Stimulated activated CD8-positive, alpha-beta memory T cell treated with anti-CD3 and anti-CD28 coated beads, Interleukin-7, amount 100 ng/mL, for 24 hours (primary cell): ENCODE measurements around the gene CLVS2.

Experiments used
- DNase-seq: peaks from one replicate; pipeline ENCODE4 v3.0.0-alpha.2; 2020; ENCODE audit warnings: low read depth

CLVS2 gene

DNA sequence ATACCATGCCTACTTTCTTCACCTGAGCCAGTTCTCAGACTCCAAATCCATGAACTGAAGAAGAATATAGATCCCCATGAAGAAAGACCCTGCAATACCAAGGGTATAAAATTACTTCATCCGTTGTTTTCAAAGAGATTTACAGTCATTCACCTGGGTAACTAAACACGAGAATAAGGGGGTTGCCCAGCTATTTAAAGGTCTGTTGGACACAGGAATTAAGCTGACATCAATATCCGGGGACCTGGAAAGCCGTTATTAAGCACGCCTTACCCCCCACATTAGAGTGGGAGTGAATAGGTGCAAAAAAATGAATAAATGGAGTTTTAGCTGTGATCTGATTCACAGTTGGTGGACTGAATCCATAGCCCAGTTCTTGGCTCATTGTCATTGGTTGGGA, 28.9 kb downstream of the CLVS2 start:
- no peak for DNase-seq

DNA sequence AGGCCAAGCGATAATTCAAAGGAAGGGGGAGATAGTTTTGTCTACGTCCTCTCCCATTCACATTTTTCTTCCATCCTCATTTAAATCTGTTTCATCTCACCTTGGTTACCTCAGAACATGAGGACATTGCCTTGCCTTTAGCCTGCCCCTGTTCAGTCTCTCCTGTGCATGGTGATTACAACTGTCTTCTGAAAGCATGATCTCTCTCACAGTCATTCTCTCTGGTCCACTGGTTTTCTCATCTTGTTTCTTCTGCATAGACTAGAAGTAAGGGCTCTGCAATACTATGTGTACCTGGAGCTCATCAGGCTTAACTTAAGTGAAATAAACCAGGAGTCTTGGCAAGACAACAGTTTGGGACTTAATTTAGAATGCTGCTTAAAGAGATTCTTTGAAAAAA, 31.4 kb downstream of the CLVS2 start:
- DNase-seq: no peak

GRCh38 chr6:123028263-123028662, 32.2 kb downstream of the CLVS2 start:
- no peak for DNase-seq

GRCh38 chr6:123030282-123030681, 34.2 kb downstream of the CLVS2 start:
- no peak for DNase-seq

GRCh38 chr6:123036648-123037047, 40.6 kb downstream of the CLVS2 start:
- no peak for DNase-seq

- DNase-seq: no peak
Observed at GRCh38 chr6:123039431-123039830, 43.4 kb downstream of the CLVS2 start.

- no peak for DNase-seq
Observed at GRCh38 chr6:123042401-123042800, 46.4 kb downstream of the CLVS2 start.

- DNase-seq: no peak
Observed at GRCh38 chr6:123044341-123044860, 48.4 kb downstream of the CLVS2 start.

DNA sequence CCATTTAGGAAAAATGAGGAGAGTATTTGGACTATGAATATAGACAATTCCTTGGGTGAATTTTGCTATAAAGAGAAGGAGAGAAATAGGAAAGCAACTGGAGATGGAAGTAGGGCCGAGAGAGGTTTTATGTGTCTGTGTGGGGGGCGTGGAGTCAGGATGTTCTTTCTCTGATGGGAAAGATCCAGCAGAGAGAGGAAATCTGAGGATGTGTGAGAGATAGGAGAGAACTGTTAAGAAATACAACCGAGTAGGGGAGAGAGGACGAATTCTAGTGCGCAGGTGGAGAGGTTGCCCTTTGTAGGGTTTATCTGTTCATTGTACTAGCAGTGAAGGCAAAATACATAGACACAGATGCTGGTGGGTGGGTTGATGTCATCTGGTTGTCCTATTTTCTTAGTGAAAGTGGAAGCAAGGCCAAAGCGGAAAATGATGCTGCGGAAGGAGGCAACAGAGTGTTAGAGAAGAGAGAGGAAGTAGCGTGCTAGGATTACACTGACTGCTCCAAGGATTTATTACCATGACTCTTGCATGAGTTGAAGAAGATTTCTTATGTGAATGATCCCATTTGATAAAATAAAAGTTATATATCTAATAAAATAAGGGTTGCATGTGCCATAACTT, 57.7 kb downstream of the CLVS2 start:
- no peak for DNase-seq

DNA sequence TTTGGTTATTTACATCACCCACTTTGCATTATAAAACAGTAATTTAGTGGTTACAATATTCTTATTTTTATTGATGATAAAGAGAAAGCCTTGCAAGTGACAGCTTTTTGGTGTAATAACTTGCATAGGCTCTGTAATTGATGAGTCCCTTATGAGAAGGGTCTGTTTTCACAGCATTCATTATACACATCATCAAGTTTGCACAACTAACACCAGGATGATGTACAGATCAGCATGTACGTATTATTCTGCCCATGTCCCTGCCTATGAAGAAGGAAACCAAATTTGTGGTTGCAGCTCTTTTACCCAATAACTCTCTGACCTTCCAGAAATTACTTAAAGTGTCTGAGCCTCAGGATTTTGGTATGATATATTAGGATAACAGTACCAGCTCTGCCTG, 59.2 kb downstream of the CLVS2 start:
- DNase-seq: no peak

- DNase-seq: no peak
Observed at GRCh38 chr6:123062670-123063069, 66.6 kb downstream of the CLVS2 start.

DNA sequence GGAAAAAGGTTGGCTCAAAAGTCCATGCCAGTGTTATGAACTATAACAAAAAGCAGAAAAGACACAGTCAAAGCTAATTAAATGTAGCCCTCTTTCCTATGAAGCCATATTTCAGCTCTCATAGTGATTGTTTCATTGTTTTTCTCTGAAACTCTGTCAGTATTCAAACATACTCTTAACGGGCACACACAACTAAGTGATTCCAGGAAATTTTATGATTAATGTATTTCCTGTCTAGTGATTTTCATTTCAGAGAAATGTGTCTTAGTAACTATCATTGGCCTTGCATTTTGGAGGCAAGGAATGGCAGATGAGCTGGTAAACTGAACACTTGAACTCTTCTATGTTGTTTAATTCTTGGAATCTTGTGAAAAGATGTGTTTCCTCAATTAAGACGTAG, 68.0 kb downstream of the CLVS2 start:
- no peak for DNase-seq

DNA sequence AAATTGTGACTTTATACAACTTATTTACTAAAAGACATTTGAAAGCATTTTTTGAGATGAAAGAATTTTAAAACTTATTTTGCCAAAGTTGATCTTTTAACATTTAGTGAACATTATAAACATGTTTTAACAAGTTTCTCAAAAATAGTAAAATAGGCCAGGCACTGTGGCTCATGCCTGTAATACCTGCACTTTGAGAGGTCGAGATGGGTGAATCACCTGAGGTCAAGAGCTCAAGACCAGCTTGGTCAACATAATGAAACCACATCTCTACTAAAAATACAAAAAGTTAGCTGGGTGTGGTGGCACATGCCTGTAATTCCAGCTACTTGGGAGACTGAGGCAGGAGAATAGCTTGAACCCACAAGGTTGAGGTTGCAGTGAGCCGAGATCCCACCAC, 78.6 kb downstream of the CLVS2 start:
- DNase-seq: no peak

DNA sequence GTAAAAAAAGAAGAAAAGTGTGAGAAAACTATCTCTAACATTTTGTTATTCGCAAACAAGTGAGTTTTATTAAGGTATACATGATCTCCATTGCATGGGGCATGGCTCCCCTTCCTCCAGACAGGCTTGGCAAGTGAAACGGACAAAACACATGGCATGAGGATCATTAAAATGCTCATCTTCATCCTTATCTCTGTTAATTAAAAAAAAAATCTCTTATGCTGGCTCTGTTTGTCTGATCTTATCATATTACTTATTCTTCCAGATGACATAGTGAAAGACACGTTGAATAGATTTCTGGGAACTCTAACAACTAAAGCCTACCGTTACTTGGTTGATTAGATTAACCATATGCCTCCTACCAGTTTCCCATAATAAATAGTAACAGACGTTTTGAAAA, 89.4 kb downstream of the CLVS2 start:
- DNase-seq: no peak

- no peak for DNase-seq
Observed at GRCh38 chr6:123089226-123089625, 93.2 kb downstream of the CLVS2 start.

GRCh38 chr6:123091091-123091895, 95.3 kb downstream of the CLVS2 start:
- DNase-seq: no peak

DNA sequence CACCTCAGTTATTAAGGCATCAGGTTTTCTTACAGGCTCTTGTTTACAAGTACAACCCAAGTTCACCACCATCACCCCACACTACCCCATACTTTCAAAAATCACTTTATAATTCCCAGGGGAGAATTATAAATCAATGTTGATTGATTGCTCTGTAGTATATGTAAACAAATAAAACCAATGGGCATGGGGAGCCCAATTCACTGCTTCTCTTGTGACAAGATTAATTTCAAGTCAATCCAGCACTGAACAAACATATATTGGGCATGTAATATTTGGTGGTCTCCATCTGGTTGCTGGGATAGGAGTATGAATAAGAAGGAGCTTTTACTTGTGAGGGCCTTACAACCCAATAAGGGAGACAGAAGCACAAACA, 95.8 kb downstream of the CLVS2 start:
- DNase-seq: no peak

DNA sequence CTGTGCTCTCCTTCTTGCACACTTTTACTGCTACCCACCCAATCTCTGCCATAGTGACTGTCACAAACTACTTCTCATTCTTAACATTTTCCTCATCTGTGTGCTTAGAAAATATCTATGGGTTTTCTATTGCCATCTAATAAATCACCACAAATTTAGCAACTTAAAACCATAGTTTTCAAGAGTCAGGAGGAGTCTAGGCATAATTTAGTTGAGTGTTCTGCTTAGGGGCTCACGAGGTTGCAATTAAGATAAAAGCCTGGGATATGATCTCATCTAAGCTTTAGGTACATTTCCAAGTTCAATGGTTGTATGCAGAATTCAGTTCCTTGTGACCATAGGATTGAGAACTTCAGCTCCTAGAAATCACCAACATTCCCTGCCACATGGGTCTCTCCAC, 98.8 kb downstream of the CLVS2 start:
- DNase-seq: no peak

DNA sequence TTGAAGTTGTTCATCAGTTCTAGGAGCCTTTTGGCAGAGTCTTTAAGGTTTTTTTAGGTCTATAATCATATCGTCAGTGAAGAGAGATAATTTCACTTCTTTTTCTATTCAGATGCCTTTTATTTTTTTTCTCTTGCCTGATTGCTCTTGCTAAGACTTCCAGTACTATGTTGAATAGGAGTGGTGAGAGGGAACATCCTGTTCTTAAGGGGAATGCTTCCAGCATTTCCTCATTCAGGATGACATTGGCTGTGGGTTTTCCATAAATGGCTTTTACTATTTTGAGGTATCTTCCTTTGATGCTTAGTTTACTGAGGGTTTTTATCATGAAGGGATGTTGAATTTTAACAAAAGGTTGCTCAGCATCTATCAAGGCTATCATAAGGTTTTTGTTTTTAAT, 109.5 kb downstream of the CLVS2 start:
- DNase-seq: no peak

- DNase-seq: no peak
Observed at GRCh38 chr6:123116370-123116769, 120.3 kb downstream of the CLVS2 start.

GRCh38 chr6:123117145-123117908, 121.3 kb downstream of the CLVS2 start:
- no peak for DNase-seq

GRCh38 chr6:123118811-123119210, 122.8 kb downstream of the CLVS2 start:
- DNase-seq: no peak
